Globus pallidus (tissue), 1 donor: ENCODE data around the gene TMEM38A.

ENCODE experiments used
- DNase-seq: peaks from one replicate; pipeline ENCODE4 v3.0.0-alpha.2; 2015; ENCODE audit warnings: low spot score

The TMEM38A gene

GRCh38 chr19:16660763-16661479, at the start of gene TMEM38A:
TSS of gene TMEM38A (plus strand) at chr19:16661139. CDS start at chr19:16661218, 79 bp downstream.
- DNase-seq, result peak; percentile 35

- no peak for DNase-seq
Measured at GRCh38 chr19:16612636-16613035, 48.3 kb upstream of the TMEM38A start.

DNA sequence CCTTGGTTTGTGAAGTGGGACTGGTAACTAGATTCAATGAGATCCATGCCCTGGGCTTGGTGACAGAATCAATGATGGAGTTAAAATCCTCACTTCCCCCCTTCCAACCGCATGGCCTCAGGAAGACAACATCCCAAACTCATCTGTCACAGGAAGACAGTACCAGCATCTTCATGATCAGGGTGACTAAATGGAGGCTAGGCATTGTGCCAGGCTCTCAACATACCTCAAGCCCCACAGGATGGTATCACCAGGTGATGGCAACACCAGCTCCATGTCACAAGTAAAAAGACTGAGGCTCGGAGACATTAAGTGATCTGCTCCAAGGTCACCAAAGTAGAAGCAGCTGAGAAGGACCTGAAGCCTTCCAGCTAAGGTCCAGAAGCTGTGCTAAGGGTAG, 47.1 kb upstream of the TMEM38A start:
- DNase-seq, result no peak

DNA sequence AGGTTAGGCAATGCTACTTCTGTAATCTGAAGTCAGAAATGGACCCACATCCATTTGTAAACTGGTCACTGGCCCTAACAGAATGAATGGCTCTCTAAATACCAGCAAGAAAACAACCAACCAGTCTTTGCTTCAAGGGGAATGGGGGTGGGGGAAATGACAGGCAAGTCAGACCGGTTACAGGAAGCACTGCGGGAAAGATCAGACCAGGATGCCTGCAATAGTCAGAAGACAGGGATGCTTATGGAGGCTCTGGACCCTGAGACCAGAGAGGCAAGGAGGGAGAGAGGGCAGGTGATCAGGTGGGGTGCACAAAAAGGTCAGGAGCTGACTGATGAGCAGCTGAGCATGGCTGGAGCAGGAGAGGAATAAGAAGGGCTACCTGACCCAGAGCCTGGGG, 46.0 kb upstream of the TMEM38A start:
- no peak for DNase-seq

DNA sequence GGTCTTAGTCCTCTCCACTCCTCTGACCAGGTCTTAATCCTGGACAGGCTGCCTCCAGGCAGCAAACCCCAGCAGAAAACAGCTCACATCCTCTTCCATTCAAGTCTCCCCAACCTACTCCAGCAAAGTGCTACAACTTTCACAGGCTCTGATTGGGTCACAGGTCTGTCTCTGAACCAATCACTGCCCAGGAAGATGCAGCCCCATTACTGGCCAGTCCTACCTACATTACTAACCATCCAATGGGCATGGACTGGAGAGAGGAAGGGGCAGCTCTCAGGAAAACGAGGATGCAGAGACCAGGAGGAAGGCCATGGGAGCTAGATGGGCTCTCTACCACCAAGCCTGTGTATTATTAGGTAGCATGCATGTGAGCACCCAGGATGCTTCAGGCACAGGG, 45.1 kb upstream of the TMEM38A start:
- DNase-seq, result no peak

- no peak for DNase-seq
Measured at GRCh38 chr19:16618248-16618647, 42.7 kb upstream of the TMEM38A start.

GRCh38 chr19:16619457-16619856, 41.5 kb upstream of the TMEM38A start:
- no peak for DNase-seq

GRCh38 chr19:16620018-16620417, 40.9 kb upstream of the TMEM38A start:
- no peak for DNase-seq

DNA sequence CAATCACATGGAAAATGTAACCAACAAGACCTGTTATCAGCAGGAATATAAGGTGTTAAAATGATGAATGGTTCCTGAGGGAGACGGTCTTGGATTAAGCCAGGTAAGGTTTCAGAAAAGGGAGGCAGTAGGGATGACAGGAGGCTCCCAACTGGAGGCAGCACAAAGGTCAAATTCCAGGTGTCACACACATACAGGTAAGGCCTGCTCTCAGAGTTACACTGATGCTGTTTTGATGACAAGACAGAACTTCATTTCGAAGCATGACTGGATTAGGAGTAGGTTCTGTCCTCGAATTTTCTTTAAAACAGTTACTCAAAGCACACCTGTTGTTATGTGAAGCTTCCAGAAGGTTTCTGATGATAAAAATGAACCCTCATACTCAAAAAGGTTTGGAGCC, 40.4 kb upstream of the TMEM38A start:
- DNase-seq, result no peak

GRCh38 chr19:16621165-16621800, 39.7 kb upstream of the TMEM38A start:
- no peak for DNase-seq

GRCh38 chr19:16623066-16623465, 37.9 kb upstream of the TMEM38A start:
- DNase-seq, result no peak

GRCh38 chr19:16623576-16623975, 37.4 kb upstream of the TMEM38A start:
- DNase-seq, result no peak

GRCh38 chr19:16624236-16624635, 36.7 kb upstream of the TMEM38A start:
- no peak for DNase-seq

DNA sequence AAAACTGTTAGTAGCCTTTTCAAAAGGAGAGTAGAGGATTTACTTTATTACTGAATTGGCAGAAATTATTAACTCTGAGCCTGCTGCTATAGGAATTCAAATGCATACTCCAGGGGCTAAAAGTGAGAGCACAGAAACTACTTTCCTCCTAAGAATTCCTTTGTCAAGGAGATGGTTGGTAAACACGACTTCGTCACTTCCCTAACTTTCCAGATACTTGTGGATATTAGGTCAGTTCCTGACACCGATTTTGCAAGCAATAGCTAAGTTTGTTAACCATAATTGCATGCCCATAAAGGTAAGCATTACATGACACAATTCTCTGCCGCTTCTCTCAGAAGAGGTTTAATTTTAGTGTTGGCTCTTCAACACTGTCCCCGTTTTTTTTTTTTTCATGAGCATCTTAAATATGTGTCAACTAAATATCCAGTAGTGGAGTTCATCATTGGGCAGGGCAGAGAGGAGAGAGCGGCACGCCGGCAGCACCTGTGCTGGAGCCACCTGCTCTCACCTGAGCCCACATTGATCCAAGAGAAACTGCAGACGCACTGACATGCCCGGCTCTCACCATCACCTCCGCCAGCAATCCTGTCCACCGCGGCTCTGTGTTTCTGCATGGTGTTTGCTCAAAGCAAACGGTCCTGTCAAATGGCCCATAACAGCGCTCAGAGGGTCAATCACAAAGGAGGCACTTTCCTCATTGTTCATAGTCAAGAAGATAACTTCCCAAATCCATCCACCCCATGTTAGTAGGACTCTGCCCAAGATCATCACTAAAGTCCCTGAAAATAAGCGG, 35.6 kb upstream of the TMEM38A start:
- DNase-seq, result no peak

- no peak for DNase-seq
Measured at GRCh38 chr19:16626796-16627192, 34.1 kb upstream of the TMEM38A start.

- no peak for DNase-seq
Measured at GRCh38 chr19:16627193-16627927, 33.6 kb upstream of the TMEM38A start.

GRCh38 chr19:16627928-16628182, 33.1 kb upstream of the TMEM38A start:
- no peak for DNase-seq

DNA sequence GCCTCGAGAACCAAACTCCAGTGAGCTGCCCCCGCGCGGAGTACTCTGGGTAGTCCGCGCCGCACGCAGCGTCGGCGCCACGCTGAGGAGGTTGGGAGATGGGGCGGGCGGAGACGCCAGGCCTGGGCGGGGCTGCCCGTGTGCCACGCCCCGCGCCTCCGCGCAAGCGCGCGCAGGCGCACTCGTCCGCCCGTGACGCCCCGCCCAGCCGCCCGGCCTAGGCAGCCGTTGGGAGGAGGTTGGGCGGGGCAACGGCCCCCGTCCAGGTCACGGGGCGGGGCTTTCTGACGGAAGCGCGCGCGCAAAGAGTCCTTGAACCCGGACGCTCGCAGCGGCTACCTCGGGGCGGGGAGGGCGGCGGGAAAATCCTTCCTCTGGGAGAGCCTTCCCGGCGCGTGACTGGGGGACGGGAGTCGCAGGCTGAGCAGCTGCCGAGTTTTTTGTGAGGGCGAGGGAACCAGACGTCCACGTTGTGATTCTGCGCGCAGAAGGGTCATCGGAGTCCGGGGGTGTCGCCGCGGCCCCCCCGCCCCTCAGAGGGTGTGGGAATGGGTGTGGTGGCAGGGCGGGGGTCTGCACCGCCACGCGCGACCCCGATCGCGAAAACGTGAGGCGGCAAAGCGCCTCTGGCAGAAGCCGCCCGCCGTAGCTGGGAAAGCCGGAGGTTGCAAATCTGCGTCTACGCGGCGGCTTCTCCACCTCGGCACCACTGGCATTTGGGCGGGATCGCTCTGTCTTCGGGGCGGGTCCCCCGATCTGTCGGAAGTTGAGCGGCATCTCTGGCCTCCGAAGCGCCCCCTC, 32.6 kb upstream of the TMEM38A start, which contains the start of gene MED26:
TSS of gene MED26 (minus strand) at position 22 of the 801 bp plus-strand sequence. CDS start 261 bp downstream, outside the sequence.
- DNase-seq, result peak; percentile 94

DNA sequence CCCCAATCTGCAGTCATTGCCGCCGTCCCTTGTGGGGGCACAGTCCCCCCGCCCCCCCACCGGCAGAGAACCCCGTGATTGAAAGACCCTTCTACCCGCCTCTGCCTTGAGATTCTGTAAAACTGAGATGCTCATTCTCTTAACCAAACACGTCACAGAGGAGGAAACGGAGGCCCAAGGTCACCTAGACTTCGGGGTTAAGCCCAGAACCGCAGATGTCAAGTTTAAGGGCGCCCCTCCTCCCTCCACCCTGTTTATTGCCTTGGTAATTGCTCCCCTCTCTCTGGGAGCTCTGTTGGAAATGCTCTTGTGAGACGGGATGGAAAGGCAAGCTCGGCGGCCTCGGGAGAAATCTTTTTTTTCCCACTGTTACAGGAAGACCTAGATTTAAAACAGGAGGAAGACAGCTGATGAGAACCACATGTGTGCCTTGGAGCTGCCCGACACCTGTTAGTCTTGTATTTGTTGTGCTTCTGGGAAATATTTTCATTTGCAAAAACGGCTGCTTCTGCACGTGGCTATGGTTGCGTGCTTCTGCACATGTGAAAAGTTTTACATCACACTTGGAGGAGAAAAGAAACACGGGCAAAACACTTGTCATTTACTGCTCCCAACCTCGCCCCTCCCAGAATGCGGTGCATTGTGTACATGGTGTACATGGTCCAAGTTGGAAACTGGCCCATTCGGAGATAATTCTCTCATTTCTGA, 31.8 kb upstream of the TMEM38A start:
- no peak for DNase-seq

GRCh38 chr19:16631465-16631864, 29.5 kb upstream of the TMEM38A start:
- no peak for DNase-seq

GRCh38 chr19:16637535-16637934, 23.4 kb upstream of the TMEM38A start:
- DNase-seq, result no peak
